NK-92 (cell line): ENCODE results near the gene LEP.

Experiments
- DNase-seq: peaks from one replicate; lab custom pipeline; 2025; ENCODE audit not compliant: unreplicated experiment; lab: John Stamatoyannopoulos, UW

LEP gene

DNA sequence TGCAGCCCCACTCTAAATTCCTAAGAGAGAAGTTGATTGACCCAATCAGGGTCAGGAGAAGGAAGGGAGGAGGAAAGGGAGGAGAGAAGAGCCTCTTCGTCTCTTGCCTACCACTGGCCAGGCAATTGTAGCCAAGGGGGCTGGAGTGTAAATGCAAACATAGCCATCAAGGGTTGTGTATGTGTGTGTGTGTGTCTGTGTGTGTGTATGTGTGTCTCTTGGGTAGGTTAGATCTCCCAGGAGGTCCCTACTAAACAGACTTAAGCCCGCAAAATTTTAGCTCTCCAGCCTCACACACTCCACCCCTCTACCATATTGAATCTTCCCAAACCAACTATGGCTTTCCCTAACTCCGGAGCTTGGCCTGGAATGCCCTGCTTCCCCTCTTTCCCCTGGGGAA lies 3.8 kb downstream of the LEP start:
- no peak for DNase-seq

GRCh38 chr7:128247108-128247507 lies 6.0 kb downstream of the LEP start:
- DNase-seq = no peak

DNA sequence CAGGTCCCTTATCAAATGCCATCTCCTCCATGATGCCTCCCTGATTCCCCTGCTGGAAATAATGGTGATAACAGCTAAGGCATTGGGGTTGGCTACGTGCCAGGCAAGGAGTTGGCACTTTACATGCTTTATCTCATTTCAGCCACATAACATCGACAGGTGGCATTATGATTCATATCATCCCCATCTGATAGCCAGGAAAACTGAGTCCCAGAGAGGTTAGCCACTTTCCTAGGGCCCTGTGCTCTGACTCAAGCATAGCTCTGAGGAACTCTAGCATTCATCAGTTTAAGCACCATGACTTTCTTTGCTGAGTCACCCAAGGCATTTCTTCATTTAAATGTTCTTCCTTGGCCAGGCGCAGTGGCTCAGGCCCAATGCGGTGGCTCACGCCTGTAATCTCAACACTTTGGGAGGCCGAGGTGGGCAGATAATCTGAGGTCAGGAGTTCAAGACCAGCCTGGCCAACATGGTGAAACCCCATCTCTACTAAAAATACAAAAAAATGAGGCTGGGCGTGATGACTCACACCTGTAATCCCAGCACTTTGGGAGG lies 6.6 kb downstream of the LEP start:
- DNase-seq = no peak

DNA sequence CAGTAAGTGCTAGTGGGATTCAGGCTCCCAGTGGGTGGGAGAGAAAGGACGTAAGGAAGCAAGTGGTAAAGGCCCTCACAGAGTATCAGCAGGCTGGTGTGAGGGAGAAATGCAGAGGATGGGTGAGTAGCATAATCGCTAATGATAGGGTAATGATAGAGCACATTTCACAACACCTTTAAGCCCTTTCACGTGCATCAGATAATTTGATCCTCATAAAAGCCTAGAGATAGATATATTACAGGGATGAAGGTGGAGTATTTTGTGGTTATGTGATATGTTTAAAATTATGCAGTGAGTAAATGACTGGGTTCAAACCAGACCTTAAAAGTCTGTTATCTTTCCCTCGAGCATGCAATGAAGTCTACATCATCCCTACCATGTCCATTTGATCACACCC lies 10.3 kb downstream of the LEP start:
- no peak for DNase-seq

DNA sequence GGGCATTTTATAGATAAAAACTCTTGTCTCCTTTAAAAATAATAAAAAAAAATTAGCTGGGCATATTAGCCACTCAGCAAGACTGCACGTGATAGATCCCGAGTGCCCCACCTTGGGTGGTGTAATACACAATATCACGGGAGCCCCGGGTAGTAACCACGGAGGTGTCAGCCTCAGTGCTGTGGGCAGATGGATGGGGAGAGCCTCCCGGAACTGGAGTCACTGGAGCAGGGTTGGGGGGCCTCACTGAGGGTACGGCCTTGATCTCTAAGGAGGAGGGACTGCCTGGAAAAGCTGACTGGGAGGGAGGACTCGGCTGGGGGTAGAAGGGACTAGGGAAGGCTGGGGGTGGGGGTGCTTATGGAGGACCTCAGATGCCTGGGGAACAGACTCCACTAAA lies 12.6 kb downstream of the LEP start:
- DNase-seq = no peak

DNA sequence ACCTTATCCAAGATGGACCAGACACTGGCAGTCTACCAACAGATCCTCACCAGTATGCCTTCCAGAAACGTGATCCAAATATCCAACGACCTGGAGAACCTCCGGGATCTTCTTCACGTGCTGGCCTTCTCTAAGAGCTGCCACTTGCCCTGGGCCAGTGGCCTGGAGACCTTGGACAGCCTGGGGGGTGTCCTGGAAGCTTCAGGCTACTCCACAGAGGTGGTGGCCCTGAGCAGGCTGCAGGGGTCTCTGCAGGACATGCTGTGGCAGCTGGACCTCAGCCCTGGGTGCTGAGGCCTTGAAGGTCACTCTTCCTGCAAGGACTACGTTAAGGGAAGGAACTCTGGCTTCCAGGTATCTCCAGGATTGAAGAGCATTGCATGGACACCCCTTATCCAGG lies 13.4 kb downstream of the LEP start:
- DNase-seq = no peak

- no peak for DNase-seq
Measured at GRCh38 chr7:128255271-128255670, 14.2 kb downstream of the LEP start.

GRCh38 chr7:128257458-128257857 lies 16.4 kb downstream of the LEP start:
- no peak for DNase-seq

DNA sequence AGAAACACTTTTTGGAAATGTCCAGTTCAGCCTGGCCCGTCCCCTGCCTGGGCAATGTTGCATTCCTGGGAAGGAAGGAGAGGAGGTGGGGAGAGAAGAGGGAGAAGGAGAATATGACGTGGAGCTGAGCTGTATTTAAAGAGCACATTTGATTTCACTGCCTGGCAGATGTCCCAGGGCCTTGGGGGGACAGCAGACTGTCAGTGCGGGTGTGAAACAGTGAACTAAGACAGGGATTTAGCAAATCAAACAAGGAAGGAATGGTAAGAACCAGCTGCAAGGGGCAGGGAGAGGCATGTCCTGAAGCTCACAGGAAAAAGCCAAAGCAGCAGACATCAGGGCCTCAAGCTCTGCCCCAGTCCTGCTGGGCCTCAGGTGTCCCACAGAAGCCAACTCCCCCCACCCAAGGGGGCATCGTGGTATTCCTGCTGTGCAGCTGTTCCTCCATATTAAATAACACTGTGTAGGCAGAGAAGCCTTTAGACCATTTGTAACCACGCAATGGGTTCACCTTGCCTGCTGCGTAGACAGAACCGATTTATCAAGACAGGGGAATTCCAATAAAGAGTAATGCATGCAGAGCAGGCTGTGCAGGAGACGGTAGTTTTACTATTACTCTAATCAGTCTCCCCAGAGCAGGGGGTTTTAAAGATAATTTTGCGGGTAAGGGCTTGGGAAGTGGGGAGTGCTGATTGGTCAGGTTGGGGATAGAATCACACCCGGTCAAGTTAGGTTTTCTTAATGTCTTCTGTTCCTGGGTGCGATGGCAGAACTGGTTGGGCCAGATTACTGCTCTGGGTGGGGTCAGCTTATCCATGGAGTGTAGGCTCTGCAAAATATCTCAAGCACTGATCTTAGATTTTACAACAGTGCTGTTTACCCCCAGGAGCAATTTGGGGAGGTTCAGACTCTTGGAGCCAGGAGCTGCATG lies 18.3 kb downstream of the LEP start:
- no peak for DNase-seq

DNA sequence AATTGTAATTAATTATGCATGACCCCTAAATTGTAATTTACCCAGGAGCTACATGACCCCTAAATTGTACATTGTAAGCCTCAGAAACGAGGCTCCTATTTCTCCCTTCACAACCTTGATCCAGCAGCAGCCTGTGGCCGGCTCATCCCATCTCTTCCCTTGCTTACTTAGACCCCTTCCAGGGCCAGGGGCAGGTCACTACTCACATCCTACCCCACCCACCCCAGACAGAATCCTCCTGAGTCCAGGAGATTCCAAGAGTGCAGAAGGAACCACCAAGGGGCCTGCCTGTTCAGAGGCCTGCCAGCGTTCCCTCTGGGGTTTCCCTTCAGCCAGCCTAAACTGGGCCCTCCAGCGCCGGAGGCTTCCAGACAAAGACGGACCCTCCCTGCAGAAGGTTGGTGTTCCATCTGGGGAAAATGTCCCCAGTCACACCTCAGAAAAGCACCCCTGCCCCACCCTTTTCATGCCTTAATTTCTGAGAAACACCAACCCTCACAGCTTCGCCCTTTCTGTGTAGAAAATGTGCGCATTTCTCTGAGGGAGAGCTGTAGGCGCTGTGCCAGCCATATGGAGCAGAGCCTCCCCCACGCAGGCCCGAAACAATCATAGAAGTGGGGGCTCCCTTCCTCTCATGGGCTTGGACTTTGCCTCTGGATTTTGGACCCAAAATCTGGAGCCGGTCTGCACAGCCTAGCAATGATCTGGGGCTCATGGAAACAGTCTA lies 19.2 kb downstream of the LEP start:
- no peak for DNase-seq

GRCh38 chr7:128262273-128263028 lies 21.4 kb downstream of the LEP start:
- DNase-seq = no peak

DNA sequence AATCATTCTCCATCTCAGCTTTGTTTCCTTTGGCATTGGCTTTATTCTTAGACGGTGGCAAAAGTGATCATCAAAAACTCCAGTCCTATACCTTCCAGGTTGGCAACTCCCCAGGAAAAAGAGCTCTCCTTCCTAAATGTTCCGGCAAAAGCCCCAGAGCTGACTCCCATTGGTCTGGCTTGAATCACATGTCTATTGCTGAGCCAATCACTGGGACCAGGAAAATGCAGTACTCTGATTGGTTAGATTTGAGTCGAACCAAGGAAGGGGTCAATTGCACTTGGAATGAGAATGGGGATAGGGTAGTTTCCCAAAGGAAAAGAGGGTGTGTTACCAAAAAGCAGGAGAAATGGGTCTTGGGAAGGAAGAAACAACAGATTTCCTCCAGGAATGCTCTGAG lies 22.3 kb downstream of the LEP start:
- no peak for DNase-seq

- no peak for DNase-seq
Measured at GRCh38 chr7:128264477-128264876, 23.4 kb downstream of the LEP start.

GRCh38 chr7:128265156-128265905 lies 24.3 kb downstream of the LEP start:
- DNase-seq = no peak

DNA sequence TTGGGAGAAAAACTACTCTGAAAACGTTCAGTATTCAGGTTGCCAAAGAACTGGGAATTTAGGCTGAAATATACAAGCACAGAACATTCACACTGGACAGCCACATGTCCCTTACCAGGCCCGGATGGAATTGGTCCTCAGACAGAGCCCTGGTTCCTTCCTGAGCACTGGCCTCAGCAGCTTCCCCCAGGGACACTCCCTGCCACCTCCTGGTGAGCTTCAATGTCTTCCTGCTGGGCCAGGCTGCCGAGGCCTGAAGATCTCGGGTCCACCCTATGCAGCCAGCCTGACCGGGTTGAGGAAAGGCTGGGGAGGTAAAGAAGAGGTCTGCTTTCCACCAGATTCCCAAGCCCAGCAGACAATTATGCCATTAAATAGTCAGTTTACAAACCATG lies 24.8 kb downstream of the LEP start:
- no peak for DNase-seq

DNA sequence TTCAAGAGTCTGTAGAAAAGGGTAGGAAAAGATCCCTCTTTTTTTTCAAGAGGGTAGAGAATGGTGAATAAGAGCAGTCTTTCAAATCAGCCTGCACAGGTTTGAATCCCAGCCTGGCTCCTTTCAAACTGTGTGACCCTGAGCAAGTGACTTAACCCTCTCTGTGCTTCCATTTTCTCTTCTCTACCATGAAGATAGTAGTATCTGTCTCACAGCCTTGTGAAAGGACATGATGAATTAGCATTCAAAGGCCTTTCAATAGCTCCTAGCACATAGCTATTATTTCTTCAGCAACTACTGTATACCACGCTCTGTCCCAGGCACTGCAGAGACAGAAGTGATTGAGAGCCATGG lies 25.4 kb downstream of the LEP start:
- no peak for DNase-seq

DNA sequence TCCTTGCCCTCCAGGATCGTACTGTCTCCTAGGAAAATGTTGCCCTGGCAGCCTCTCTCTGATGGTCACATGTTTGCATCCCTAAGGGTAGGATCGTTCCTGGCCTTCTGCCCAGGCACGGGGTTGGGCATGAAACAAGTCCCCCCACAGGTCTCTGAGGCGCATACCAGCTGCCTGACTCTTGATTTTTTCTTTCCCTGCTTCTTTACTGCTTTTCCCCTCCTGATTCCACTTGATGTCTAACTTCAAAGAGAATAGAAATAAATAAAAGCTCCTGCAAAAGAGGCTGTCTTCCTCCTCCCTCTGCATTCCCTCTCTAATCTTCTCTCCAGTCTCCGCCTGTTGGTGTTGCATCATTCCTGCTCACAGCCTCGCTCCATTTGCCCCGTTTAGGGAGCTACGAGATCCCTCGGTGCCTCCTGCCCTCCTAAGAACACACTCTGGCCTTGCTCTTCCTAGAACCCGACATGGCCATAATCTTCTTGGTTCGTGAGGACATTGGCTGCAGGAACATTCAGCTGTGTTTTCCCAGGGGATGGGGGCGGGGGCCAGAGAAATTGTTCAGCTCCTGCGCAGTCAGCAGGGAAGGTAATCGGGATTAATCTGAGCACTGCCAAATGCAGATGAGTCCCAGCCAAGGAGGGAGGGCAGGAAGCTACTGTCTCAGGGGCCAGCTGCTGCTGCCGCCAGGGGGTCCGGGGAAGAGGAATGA lies 26.0 kb downstream of the LEP start:
- no peak for DNase-seq

- DNase-seq = no peak
Measured at GRCh38 chr7:128267595-128267924, 26.5 kb downstream of the LEP start.

- no peak for DNase-seq
Measured at GRCh38 chr7:128268233-128268632, 27.2 kb downstream of the LEP start.

DNA sequence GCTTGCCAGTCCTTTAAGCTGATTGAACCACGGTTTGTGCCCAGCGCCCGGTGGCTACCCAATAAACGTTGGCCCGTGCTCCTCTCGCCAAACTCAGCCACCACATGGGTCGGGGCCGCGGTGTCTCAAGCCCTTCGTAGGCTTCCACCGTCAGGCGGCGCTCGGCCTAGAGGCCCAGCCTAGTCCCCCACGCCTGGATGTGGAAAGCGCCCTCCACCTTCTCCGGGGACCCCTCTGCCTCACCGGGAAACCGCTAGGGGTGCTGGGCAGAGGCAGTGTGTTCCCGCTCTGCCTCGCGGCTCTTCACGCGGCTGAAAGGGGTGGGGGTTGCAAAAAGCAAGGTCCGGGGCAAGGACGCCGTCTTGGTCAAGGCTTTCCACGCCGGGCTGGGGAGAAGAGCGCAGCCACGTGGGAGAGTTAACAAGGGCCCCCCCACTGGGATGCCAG lies 29.8 kb downstream of the LEP start:
- no peak for DNase-seq
